NCI-H2081 treated with DMSO at 0.1 percent for 48 hours (cell line): Measurements from ENCODE around the gene HERPUD1.
"Not testable (repeated sequence)": the region's sequence is repeated elsewhere in the genome, so short reads cannot be mapped to it uniquely, and the experiment has no call there.

Experiments used
- DNase-seq: peaks from one replicate; lab custom pipeline; 2025; lab: John Stamatoyannopoulos, UW

Gene HERPUD1

GRCh38 chr16:56934599-56935145 lies 2.7 kb downstream of the HERPUD1 start:
- not testable (repeated sequence) for DNase-seq

- no peak for DNase-seq
Measured at GRCh38 chr16:56935201-56935600, 3.3 kb downstream of the HERPUD1 start.

- no peak for DNase-seq
Measured at GRCh38 chr16:56936491-56936890, 4.5 kb downstream of the HERPUD1 start.

GRCh38 chr16:56936950-56937349 lies 5.0 kb downstream of the HERPUD1 start:
- DNase-seq = no peak

- no peak for DNase-seq
Measured at GRCh38 chr16:56938664-56939513, 6.9 kb downstream of the HERPUD1 start.

- no peak for DNase-seq
Measured at GRCh38 chr16:56939801-56940200, 7.9 kb downstream of the HERPUD1 start.

- DNase-seq = no peak
Measured at GRCh38 chr16:56941092-56941491, 9.2 kb downstream of the HERPUD1 start.

- DNase-seq = no peak
Measured at GRCh38 chr16:56941856-56942331, 10.0 kb downstream of the HERPUD1 start.

- no peak for DNase-seq
Measured at GRCh38 chr16:56943761-56944375, 11.9 kb downstream of the HERPUD1 start.

GRCh38 chr16:56944954-56945839 lies 13.3 kb downstream of the HERPUD1 start:
- DNase-seq = no peak

- no peak for DNase-seq
Measured at GRCh38 chr16:56945847-56946527, 14.0 kb downstream of the HERPUD1 start.

- no peak for DNase-seq
Measured at GRCh38 chr16:56946767-56947603, 15.0 kb downstream of the HERPUD1 start.

GRCh38 chr16:56947604-56947995 lies 15.7 kb downstream of the HERPUD1 start:
- no peak for DNase-seq

- DNase-seq = no peak
Measured at GRCh38 chr16:56948234-56948633, 16.3 kb downstream of the HERPUD1 start.

- DNase-seq = no peak
Measured at GRCh38 chr16:56950051-56950450, 18.1 kb downstream of the HERPUD1 start.

GRCh38 chr16:56950455-56950854 lies 18.5 kb downstream of the HERPUD1 start:
- no peak for DNase-seq

- no peak for DNase-seq
Measured at GRCh38 chr16:56950881-56951771, 19.2 kb downstream of the HERPUD1 start.

- DNase-seq = no peak
Measured at GRCh38 chr16:56953006-56953405, 21.1 kb downstream of the HERPUD1 start.

GRCh38 chr16:56956076-56956475 lies 24.1 kb downstream of the HERPUD1 start:
- DNase-seq = no peak

- DNase-seq = no peak
Measured at GRCh38 chr16:56956756-56957155, 24.8 kb downstream of the HERPUD1 start.
